Parathyroid adenoma (tissue), 2 donors: ENCODE data around the gene DOCK6.

Source experiments
- H2AFZ ChIP-seq: fragments of 300-600 bp; sonication (generic); one replicate; pipeline ENCODE4 v1.7.0; 2017; ENCODE audit warnings: antibody characterized with exemption, mild to moderate bottlenecking
- H3K27ac ChIP-seq: fragments of 300-600 bp; sonication (generic); one replicate; pipeline ENCODE4 v1.7.0; 2017
- H3K27me3 ChIP-seq: fragments of 300-600 bp; sonication (generic); one replicate; pipeline ENCODE4 v1.7.0; 2017; ENCODE audit warnings: low read length; ENCODE audit not compliant: control insufficient read depth, insufficient read depth
- H3K36me3 ChIP-seq: fragments of 300-600 bp; sonication (generic); one replicate; pipeline ENCODE4 v1.7.0; 2017; ENCODE audit warnings: low read length; ENCODE audit not compliant: control insufficient read depth, insufficient read depth
- H3K4me1 ChIP-seq: fragments of 300-600 bp; sonication (generic); one replicate; pipeline ENCODE4 v1.7.0; 2017; ENCODE audit warnings: control low read depth
- H3K4me2 ChIP-seq: fragments of 300-600 bp; sonication (generic); one replicate; pipeline ENCODE4 v1.7.0; 2017; ENCODE audit warnings: low read length
- H3K4me3 ChIP-seq: fragments of 300-600 bp; sonication (generic); one replicate; pipeline ENCODE4 v1.7.0; 2017; ENCODE audit warnings: low read depth, low read length
- H3K79me2 ChIP-seq: fragments of 300-600 bp; sonication (generic); one replicate; pipeline ENCODE4 v1.7.0; 2017; ENCODE audit warnings: control low read depth
- H3K9ac ChIP-seq: fragments of 300-600 bp; sonication (generic); one replicate; pipeline ENCODE4 v1.7.0; 2017; ENCODE audit warnings: mild to moderate bottlenecking
- H3K9me3 ChIP-seq: fragments of 300-600 bp; sonication (generic); one replicate; pipeline ENCODE4 v1.7.0; 2017; ENCODE audit warnings: low read length; ENCODE audit not compliant: control insufficient read depth
- TF ChIP-seq, protein P1 (sequence below): fragments of 300-600 bp; sonication (generic); IDR thresholded peaks from one replicate; pipeline ENCODE4 v1.7.0; 2017; ENCODE audit warnings: antibody characterized with exemption, mild to moderate bottlenecking
- donor health status: primary hyperparathyroidism.

The DOCK6 gene

DNA sequence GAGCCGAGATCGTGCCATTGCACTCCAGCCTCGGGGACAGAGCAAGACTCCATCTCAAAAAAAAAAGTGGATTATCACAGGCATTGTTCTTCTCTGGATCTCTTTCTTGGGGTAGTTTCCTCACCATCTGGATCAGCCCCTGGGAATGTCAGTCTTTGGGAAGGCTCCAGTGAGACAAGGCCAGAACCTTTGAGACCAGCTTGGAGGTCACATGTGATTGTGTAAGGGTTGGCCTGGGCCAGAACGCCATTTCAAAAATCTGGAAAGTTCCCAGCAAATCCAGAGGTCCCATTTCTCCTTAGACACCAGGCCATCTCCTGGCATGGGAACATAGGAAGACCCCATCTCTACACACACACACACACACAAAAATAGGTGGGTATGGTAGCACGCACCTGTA is 37.2 kb downstream of the DOCK6 start:
- H3K4me1 ChIP-seq: no peaks in the 10 kb centered on the region
- no peak overlapping the region for H2AFZ ChIP-seq
- no peak overlapping the region for H3K4me2 ChIP-seq
- no peaks in the 10 kb centered on the region for H3K79me2 ChIP-seq
- no peak overlapping the region for H3K4me3 ChIP-seq
- H3K27ac ChIP-seq: no peak overlapping the region
- no peak overlapping the region for H3K9ac ChIP-seq
- H3K27me3 ChIP-seq: no peaks in the 10 kb centered on the region
- TF ChIP-seq, protein P1, sequence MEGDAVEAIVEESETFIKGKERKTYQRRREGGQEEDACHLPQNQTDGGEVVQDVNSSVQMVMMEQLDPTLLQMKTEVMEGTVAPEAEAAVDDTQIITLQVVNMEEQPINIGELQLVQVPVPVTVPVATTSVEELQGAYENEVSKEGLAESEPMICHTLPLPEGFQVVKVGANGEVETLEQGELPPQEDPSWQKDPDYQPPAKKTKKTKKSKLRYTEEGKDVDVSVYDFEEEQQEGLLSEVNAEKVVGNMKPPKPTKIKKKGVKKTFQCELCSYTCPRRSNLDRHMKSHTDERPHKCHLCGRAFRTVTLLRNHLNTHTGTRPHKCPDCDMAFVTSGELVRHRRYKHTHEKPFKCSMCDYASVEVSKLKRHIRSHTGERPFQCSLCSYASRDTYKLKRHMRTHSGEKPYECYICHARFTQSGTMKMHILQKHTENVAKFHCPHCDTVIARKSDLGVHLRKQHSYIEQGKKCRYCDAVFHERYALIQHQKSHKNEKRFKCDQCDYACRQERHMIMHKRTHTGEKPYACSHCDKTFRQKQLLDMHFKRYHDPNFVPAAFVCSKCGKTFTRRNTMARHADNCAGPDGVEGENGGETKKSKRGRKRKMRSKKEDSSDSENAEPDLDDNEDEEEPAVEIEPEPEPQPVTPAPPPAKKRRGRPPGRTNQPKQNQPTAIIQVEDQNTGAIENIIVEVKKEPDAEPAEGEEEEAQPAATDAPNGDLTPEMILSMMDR: no peak
- H3K9me3 ChIP-seq: no peaks in the 10 kb centered on the region
- no peaks in the 10 kb centered on the region for H3K36me3 ChIP-seq

DNA sequence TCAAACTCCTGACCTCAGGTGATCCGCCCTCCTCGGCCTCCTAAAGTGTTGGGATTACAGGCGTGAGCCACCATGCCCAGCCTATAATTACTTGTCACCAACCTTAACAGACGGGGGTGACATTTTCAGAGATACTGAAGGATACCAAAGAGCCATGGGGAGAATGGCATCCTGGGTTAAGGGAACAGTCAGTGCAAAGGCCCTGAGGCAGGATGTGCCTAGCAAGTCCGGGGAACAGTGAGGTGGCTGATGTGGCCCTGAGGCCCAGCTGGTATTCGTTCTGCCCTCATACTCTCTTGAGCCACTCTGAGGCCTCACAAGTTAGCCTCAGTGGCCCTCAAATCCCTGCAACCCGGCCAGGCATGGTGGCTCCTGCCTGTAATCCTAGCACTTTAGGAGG is 37.9 kb downstream of the DOCK6 start:
- no peaks in the 10 kb centered on the region for H3K4me1 ChIP-seq
- H2AFZ ChIP-seq: no peak overlapping the region
- H3K9me3 ChIP-seq: no peaks in the 10 kb centered on the region
- H3K9ac ChIP-seq: no peak overlapping the region
- H3K4me3 ChIP-seq: no peak overlapping the region
- TF ChIP-seq, protein P1: no peak
- no peak overlapping the region for H3K27ac ChIP-seq
- no peaks in the 10 kb centered on the region for H3K36me3 ChIP-seq
- H3K27me3 ChIP-seq: no peaks in the 10 kb centered on the region
- H3K4me2 ChIP-seq: no peak overlapping the region
- H3K79me2 ChIP-seq: no peaks in the 10 kb centered on the region

- no peak overlapping the region for H3K27ac ChIP-seq
- no peak overlapping the region for H3K4me3 ChIP-seq
- no peaks in the 10 kb centered on the region for H3K36me3 ChIP-seq
- no peak overlapping the region for H3K4me2 ChIP-seq
- TF ChIP-seq, protein P1: no peak
- H3K79me2 ChIP-seq: no peaks in the 10 kb centered on the region
- no peak overlapping the region for H2AFZ ChIP-seq
- H3K27me3 ChIP-seq: no peaks in the 10 kb centered on the region
- no peak overlapping the region for H3K9ac ChIP-seq
- H3K4me1 ChIP-seq: no peaks in the 10 kb centered on the region
- H3K9me3 ChIP-seq: no peaks in the 10 kb centered on the region
Observed at GRCh38 chr19:11223200-11223599, 39.1 kb downstream of the DOCK6 start.

- Histone ChIP-seq H3K9ac (no peak overlapping the region), H3K36me3 (no peaks in the 10 kb centered on the region), H3K27ac (no peak overlapping the region), H2AFZ (no peak overlapping the region), H3K4me3 (no peak overlapping the region), H3K9me3 (no peaks in the 10 kb centered on the region), H3K4me2 (no peak overlapping the region), H3K27me3 (no peaks in the 10 kb centered on the region), H3K4me1 (no peaks in the 10 kb centered on the region), H3K79me2 (no peaks in the 10 kb centered on the region)
- TF ChIP-seq, protein P1: no peak
Observed at GRCh38 chr19:11221082-11221598, 41.2 kb downstream of the DOCK6 start.

- no peaks in the 10 kb centered on the region for H3K9me3 ChIP-seq
- H3K79me2 ChIP-seq: no peaks in the 10 kb centered on the region
- no peaks in the 10 kb centered on the region for H3K36me3 ChIP-seq
- H3K27me3 ChIP-seq: no peaks in the 10 kb centered on the region
- H3K4me1 ChIP-seq: no peaks in the 10 kb centered on the region
- no peak overlapping the region for H3K9ac ChIP-seq
- H3K4me2 ChIP-seq: no peak overlapping the region
- no peak overlapping the region for H3K4me3 ChIP-seq
- H3K27ac ChIP-seq: no peak overlapping the region
- no peak overlapping the region for H2AFZ ChIP-seq
- TF ChIP-seq, protein P1: no peak
Observed at GRCh38 chr19:11214387-11214786, 47.9 kb downstream of the DOCK6 start.
